ENCODE results near the gene KRT86.

- TF ChIP-seq CTCF (IDR thresholded peaks at IDR 0.05) (no peak), POLR2A (IDR thresholded peaks at IDR 0.05) (no peak)
Observed at GRCh38 chr12:52257074-52257551, 17.3 kb upstream of the KRT86 start.

Data from Peyer's patch (tissue), 4 donors.